ENCODE measurements around the gene PGM2L1.
A peak's percentile ranks its signal among the peaks of the same experiment; 100 is the strongest.
"Not testable (repeated sequence)": the region's sequence is repeated elsewhere in the genome, so short reads cannot be mapped to it uniquely, and the experiment has no call there.

The PGM2L1 gene

DNA sequence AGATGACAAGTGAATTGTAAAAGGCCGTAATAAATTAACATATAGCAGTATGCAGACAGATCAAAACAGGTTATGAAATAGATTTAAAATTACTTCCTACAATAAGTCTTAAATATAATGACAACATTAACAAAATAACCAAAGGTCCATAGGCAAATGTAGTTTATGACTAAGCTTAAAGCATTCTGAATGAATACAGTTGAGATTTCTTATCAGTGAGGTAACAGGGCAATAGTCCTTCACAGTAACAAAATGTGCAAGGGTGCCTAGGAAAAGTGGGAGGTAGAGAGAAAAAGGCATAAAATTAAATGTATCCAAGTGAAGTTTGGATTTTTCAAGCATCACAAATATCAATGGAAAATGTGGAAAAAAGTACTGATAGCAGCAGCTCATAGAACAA lies 65.9 kb downstream of the PGM2L1 start:
- Mint-ChIP-seq H3K36me3 (ENCODE audit: low read depth) (no peaks in the 10 kb centered on the region), H3K9me3 (no peaks in the 10 kb centered on the region), H3K27me3 (no peaks in the 10 kb centered on the region), H3K27ac (no peak overlapping the region), H3K4me3 (no peak overlapping the region), H3K4me1 (ENCODE audit: low read depth) (no peaks in the 10 kb centered on the region)

- H3K4me1 Mint-ChIP-seq (ENCODE audit: low read depth); H3K4me3 Mint-ChIP-seq; H3K9me3 Mint-ChIP-seq; H3K27ac Mint-ChIP-seq; H3K27me3 Mint-ChIP-seq; H3K36me3 Mint-ChIP-seq (ENCODE audit: low read depth): not testable (repeated sequence)
These were observed 67.2 kb downstream of the PGM2L1 start for GRCh38 chr11:74331000-74331399.

GRCh38 chr11:74330075-74330858 lies 68.0 kb downstream of the PGM2L1 start:
- no peaks in the 10 kb centered on the region for H3K27me3 Mint-ChIP-seq
- H3K4me3 Mint-ChIP-seq = no peak overlapping the region
- no peaks in the 10 kb centered on the region for H3K36me3 Mint-ChIP-seq (ENCODE audit: low read depth)
- no peaks in the 10 kb centered on the region for H3K9me3 Mint-ChIP-seq
- no peak overlapping the region for H3K27ac Mint-ChIP-seq
- no peaks in the 10 kb centered on the region for H3K4me1 Mint-ChIP-seq (ENCODE audit: low read depth)

DNA sequence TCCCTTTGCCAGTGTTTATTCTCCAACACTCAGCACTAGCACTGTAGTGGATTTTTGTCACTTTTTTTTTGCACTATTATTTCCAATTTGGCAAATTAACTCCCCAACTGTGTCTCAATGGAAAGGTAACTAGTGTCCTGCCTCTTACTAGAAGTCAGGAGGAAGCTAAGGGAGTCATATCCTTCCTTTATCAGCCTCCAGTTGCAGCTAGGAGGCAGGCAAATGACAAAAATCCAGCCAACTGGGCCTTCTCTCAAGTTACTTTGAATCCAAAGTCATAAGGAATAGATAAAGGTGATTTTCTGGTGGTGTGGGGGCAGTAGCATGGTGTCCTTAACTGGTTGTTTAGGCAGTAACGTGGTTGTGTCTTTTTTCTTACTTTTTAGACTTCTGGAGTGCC lies 71.2 kb downstream of the PGM2L1 start:
- H3K4me3 Mint-ChIP-seq = no peak overlapping the region
- no peak overlapping the region for H3K27ac Mint-ChIP-seq
- H3K27me3 Mint-ChIP-seq = peaks cover 3% of the 10 kb centered on the region
- H3K9me3 Mint-ChIP-seq = no peaks in the 10 kb centered on the region
- H3K4me1 Mint-ChIP-seq (ENCODE audit: low read depth) = no peaks in the 10 kb centered on the region
- no peaks in the 10 kb centered on the region for H3K36me3 Mint-ChIP-seq (ENCODE audit: low read depth)

GRCh38 chr11:74326665-74327064 lies 71.6 kb downstream of the PGM2L1 start:
- no peak overlapping the region for H3K27ac Mint-ChIP-seq
- no peaks in the 10 kb centered on the region for H3K36me3 Mint-ChIP-seq (ENCODE audit: low read depth)
- no peaks in the 10 kb centered on the region for H3K9me3 Mint-ChIP-seq
- H3K4me1 Mint-ChIP-seq (ENCODE audit: low read depth) = no peaks in the 10 kb centered on the region
- peaks cover 7% of the 10 kb centered on the region for H3K27me3 Mint-ChIP-seq
- no peak overlapping the region for H3K4me3 Mint-ChIP-seq

DNA sequence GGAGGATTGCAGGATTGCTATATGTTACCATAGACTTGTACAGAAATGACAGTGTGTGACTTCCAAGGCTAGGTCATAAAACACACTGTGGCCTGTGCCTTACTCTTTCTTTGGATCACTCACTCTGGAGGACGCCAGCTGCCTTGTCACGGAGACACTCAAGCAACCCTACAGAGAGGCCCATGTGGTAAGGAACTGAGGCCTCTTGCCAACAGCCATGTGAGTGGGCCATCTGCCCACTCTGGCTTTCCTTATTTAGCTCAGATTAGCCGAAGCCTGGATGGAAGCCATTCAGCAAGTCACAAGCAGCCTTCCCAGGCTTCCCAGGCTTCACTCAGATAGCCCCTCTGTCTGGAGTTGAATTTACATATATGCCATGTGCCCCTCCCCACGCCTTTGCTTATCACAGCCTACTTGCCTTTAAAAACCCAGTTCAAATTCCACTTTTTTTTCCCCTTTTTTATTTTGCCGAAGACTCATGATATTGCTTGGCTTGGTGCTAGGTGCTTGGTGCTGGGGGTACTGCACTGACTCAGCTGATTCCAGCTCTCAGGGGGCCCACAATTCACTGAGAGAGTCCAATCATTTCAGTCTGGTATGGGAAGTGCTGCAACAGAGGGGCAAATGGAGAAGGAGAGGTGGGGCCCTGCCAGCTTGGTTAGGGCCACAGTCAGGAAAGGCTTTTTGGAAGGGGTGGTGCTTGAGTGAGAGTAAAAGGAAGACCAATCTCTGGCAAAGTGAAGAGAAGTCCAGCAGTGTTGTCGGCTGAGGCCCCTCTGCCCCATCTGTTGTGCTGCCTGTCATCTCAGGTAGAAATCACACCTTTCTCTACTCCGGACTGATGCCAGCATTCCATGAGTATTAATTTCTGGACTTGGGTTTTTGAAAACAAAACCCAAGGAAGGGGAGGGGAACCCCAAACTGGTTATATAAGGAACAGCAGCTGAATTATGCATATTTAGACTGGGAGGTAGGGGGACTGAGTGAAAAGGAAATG lies 72.3 kb downstream of the PGM2L1 start:
- H3K4me3 Mint-ChIP-seq = no peak overlapping the region
- H3K4me1 Mint-ChIP-seq (ENCODE audit: low read depth) = no peaks in the 10 kb centered on the region
- no peak overlapping the region for H3K27ac Mint-ChIP-seq
- H3K36me3 Mint-ChIP-seq (ENCODE audit: low read depth) = no peaks in the 10 kb centered on the region
- no peaks in the 10 kb centered on the region for H3K9me3 Mint-ChIP-seq
- peaks cover 7% of the 10 kb centered on the region for H3K27me3 Mint-ChIP-seq

- Mint-ChIP-seq H3K27me3 (peaks cover 16% of the 10 kb centered on the region), H3K9me3 (peaks cover 5% of the 10 kb centered on the region), H3K36me3 (ENCODE audit: low read depth) (peaks cover under 1% of the 10 kb centered on the region), H3K27ac (no peak overlapping the region), H3K4me1 (ENCODE audit: low read depth) (peaks cover 6% of the 10 kb centered on the region), H3K4me3 (no peak overlapping the region)
These were observed 75.6 kb downstream of the PGM2L1 start for GRCh38 chr11:74322667-74323066.

DNA sequence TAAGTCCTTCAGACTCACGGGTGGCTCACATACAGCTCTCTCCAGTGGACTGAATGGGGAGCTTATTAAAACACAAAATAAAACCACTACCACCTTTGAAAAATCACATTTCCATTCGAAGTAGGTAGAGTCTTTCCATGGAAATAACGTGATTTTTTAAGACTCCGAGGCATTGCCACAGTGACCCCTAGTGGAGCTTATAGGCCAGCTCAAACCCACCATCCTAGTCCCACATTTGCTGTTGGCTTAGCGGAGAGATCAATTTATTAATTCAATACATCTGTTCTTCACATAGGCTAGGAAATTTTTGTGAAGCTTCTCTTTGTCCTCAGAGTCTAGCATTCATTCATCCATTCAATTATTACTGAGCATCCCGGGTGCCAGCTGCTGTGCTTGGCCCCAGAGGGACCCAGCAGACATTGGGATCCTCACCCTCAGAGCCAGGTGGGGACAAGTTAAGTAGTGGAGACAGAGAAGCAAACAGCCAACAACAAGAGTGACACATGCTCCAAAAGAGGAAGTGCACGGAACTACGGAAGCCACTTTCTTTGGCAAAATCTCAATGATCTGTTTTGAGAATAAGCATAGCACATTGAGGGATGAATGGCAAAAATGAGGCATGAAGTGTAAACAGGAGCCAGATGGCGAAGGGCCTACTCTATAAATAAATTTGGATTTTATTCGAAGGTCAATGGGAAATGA lies 76.6 kb downstream of the PGM2L1 start:
- peaks cover 15% of the 10 kb centered on the region for H3K9me3 Mint-ChIP-seq
- H3K27me3 Mint-ChIP-seq = peaks cover 20% of the 10 kb centered on the region
- peaks cover 6% of the 10 kb centered on the region for H3K4me1 Mint-ChIP-seq (ENCODE audit: low read depth)
- no peak overlapping the region for H3K4me3 Mint-ChIP-seq
- H3K36me3 Mint-ChIP-seq (ENCODE audit: low read depth) = peaks cover 8% of the 10 kb centered on the region
- H3K27ac Mint-ChIP-seq = no peak overlapping the region

- no peak overlapping the region for H3K27ac Mint-ChIP-seq
- H3K4me3 Mint-ChIP-seq = no peak overlapping the region
- peaks cover 17% of the 10 kb centered on the region for H3K9me3 Mint-ChIP-seq
- H3K36me3 Mint-ChIP-seq (ENCODE audit: low read depth) = peaks cover 8% of the 10 kb centered on the region
- H3K27me3 Mint-ChIP-seq = peaks cover 20% of the 10 kb centered on the region
- H3K4me1 Mint-ChIP-seq (ENCODE audit: low read depth) = peaks cover 6% of the 10 kb centered on the region
These were observed 77.7 kb downstream of the PGM2L1 start for GRCh38 chr11:74320538-74320937.

DNA sequence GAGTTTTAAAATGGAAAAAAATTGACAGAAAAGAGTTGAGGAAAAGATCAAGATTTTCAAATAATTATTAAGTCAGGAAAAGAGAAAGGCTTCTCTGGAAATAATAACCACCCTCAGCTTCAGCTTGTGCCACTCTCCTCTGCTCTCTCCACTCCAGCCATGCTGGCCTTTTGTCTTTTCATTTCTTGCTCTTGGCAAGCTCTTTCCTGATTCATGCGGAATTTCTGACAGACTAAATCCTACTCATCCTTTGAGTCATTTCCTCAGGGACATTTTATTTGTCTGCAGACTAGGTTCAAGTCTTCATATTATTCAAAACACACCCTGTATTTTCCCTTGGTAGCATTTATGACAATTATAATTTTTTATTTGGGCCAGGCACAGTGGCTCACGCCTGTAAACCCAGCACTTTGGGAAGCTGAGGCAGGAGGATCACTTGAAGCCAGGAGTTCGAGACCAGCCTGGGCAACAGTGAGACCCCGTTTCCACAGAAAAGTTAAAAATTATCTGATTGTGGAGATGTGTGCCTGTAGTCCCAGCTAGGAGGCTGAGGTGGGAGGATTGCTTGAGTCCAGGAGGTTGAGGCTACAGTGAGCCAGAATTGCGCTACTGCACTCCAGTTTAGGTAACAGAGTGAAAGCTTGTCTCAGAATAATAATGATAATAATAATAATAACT lies 79.0 kb downstream of the PGM2L1 start:
- peaks cover 17% of the 10 kb centered on the region for H3K9me3 Mint-ChIP-seq
- H3K4me1 Mint-ChIP-seq (ENCODE audit: low read depth) = peaks cover 6% of the 10 kb centered on the region
- H3K27me3 Mint-ChIP-seq = peaks cover 20% of the 10 kb centered on the region
- H3K4me3 Mint-ChIP-seq = no peak overlapping the region
- H3K36me3 Mint-ChIP-seq (ENCODE audit: low read depth) = peaks cover 8% of the 10 kb centered on the region
- no peak overlapping the region for H3K27ac Mint-ChIP-seq

DNA sequence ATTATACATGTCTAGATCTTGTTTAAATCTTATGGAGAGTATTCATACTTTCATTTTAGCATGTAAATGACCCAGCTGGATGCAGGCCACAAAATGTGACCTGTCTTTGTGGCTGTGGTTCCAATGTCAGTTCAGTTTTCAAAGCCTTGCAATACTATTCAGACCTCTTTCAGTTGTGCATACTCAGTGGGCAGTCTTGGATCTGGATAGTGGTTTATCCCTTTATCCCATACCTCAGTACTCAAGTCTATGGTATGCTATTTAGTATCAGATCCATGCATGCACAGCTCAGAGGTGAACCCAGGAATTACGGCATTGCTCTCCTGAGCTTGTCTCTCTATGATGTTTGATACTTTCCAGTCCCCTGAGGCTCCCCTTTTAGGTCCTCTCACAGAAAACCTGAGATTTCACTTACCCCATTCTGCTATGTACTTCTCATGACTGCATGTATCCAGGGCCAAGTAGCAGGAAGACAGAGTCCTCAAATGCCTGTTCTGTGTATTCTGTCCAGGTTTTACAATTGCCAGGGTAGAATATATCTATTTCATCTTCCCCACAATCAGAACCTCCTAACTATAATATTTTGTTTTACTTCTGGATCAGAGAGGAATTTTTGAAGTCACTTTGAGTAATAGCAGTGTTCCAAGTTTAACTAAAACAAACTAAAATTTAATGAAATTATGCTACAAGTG lies 79.8 kb downstream of the PGM2L1 start:
- H3K27ac Mint-ChIP-seq = no peak overlapping the region
- peaks cover 23% of the 10 kb centered on the region for H3K27me3 Mint-ChIP-seq
- H3K4me3 Mint-ChIP-seq = no peak overlapping the region
- peaks cover 8% of the 10 kb centered on the region for H3K36me3 Mint-ChIP-seq (ENCODE audit: low read depth)
- H3K4me1 Mint-ChIP-seq (ENCODE audit: low read depth) = peaks cover 6% of the 10 kb centered on the region
- H3K9me3 Mint-ChIP-seq = peaks cover 20% of the 10 kb centered on the region

DNA sequence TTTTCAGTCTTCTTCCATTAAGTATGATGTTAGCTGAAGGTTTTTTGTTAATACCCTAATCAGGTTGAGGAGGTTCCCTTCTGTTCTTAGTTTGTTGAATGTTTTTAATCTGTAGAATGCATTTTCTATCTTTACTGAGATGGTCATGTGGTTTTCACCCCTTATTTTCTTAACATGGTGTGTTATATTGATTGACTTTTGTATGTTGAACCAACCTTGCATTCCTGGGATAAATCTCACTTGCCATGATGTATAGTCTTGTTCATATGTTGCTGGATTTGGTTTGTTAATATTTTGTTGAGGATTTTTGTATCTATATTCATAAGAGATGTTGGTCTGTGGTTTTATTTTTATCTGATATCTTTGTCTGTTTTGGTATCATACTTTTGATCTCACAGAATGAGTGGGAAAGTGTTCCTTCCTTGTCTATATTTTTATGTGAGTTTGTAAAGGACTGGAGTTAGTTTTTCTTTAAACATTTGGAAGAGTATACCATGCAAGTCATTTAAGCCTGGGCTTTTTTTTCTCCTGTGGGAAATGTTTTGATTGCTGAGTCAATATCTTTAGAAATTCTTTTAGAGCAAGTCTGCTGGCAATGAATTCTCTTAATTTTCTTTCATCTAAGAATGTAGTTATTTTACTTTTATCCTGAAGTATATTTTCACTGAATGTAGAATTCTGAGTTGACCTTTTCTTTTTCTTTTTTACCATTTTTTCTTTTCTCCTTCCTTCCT lies 81.3 kb downstream of the PGM2L1 start:
- no peak overlapping the region for H3K27ac Mint-ChIP-seq
- peaks cover 12% of the 10 kb centered on the region for H3K36me3 Mint-ChIP-seq (ENCODE audit: low read depth)
- H3K9me3 Mint-ChIP-seq = peaks cover 25% of the 10 kb centered on the region
- peaks cover 6% of the 10 kb centered on the region for H3K4me1 Mint-ChIP-seq (ENCODE audit: low read depth)
- H3K4me3 Mint-ChIP-seq = no peak overlapping the region
- peaks cover 27% of the 10 kb centered on the region for H3K27me3 Mint-ChIP-seq

GRCh38 chr11:74312326-74312725 lies 85.9 kb downstream of the PGM2L1 start:
- H3K4me1 Mint-ChIP-seq (ENCODE audit: low read depth) = peaks cover 7% of the 10 kb centered on the region
- H3K36me3 Mint-ChIP-seq (ENCODE audit: low read depth) = peaks cover 9% of the 10 kb centered on the region
- H3K4me3 Mint-ChIP-seq = no peak overlapping the region
- peak overlapping the region; percentile 3 for H3K27ac Mint-ChIP-seq
- peaks cover 17% of the 10 kb centered on the region for H3K9me3 Mint-ChIP-seq
- peaks cover 47% of the 10 kb centered on the region for H3K27me3 Mint-ChIP-seq

All from stimulated activated naive CD8-positive, alpha-beta T cell treated with anti-CD3 and anti-CD28 coated beads, Interleukin-15, Interleukin-2, amounts not matched to agents 100 ng/mL and 50 ng/mL, for 24 hours (primary cell).